Purkinje cell (primary cell): Measurements from ENCODE around the gene TOR1B. TPM values are rescaled to one million over a fixed set of nuclear protein-coding genes. Genes with fewer than 3 reads are reported as not detected.

Source experiments
- polyA plus RNA-seq: library from polyadenylated mRNA; unstranded; fragments of >200 nt; fragmentation: Nextera tagmentation; gene quantifications from 2 replicates; pipeline ENCODE4 v1.2.1, GENCODE V29; 2014

TOR1B gene, protein sequence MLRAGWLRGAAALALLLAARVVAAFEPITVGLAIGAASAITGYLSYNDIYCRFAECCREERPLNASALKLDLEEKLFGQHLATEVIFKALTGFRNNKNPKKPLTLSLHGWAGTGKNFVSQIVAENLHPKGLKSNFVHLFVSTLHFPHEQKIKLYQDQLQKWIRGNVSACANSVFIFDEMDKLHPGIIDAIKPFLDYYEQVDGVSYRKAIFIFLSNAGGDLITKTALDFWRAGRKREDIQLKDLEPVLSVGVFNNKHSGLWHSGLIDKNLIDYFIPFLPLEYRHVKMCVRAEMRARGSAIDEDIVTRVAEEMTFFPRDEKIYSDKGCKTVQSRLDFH
- 4.2 and 4.7 TPM in 2 replicates for polyA plus RNA-seq

DNA sequence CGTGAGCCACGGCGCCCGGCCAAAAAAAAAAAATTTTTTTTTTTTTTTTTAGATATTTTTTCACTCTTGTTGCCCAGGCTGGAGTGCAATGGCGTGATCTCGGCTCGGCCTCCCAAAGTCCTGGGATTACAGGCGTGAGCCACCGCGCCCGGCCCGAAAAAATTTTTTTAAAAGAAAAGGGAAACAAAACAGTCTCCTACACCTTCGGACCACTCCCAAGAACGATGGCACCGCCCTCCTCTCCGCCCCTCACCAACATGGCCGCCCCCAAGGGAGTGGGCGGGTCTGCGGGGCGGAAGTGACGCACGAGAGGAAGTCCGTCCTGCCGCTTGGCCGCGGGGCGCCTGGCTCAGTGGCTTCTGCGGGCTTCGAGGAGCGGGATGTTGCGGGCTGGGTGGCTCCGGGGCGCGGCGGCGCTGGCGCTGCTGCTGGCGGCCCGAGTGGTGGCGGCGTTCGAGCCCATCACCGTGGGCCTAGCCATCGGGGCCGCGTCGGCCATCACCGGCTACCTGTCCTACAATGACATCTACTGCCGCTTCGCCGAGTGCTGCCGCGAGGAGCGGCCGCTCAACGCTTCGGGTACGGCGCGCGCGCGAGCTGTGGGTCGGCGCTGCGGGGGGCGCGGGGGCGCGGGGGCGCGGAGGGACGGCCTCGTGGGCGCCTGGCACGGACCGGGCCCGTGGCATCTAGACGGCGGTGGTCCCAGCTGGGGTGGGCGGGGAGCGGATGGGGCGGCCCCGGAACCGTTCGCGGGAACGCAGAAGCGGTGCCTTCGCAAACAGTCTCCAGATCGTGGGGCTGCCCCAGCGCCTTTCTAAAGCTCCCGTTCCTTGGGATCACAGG lies at the start of gene TOR1B:
TSS of gene TOR1B (plus strand) at position 352 of the 843 bp plus-strand sequence. CDS start at position 381, 29 bp downstream.

DNA sequence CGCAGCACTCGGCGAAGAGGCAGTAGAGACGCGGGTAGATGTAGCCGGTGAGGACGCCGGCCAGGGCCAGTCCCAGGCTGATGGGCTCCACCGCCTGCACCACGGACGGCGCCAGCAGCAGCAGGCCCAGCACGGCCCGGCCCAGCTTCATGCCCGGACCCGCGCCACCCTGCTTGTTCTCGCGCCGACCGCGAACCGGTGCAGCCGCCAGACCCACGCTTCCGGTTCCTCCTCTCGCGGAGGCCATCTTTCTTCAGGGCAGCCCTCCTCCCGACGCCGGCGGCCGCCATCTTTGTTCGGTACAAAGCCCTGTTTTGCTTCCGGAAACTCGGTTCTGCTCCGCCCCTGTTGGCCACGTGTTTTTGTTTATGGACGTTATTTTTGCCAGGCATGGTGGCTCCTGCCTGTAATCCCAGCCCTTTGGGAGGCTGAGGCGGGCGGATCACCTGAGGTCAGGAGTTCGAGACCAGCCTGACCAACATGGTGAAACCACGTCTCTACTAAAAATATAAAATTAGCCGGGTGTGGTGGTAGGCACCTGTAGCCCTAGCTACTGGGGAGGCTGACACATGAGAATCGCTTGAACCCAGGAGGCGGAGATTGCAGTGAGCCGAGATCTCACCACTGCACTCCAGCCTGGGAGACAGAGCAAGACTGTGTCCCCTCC lies 21.1 kb downstream of the TOR1B start, which contains the start of gene TOR1A:
TSS of gene TOR1A (minus strand) at position 202 of the 667 bp plus-strand sequence. CDS start at position 151, 51 bp downstream.

DNA sequence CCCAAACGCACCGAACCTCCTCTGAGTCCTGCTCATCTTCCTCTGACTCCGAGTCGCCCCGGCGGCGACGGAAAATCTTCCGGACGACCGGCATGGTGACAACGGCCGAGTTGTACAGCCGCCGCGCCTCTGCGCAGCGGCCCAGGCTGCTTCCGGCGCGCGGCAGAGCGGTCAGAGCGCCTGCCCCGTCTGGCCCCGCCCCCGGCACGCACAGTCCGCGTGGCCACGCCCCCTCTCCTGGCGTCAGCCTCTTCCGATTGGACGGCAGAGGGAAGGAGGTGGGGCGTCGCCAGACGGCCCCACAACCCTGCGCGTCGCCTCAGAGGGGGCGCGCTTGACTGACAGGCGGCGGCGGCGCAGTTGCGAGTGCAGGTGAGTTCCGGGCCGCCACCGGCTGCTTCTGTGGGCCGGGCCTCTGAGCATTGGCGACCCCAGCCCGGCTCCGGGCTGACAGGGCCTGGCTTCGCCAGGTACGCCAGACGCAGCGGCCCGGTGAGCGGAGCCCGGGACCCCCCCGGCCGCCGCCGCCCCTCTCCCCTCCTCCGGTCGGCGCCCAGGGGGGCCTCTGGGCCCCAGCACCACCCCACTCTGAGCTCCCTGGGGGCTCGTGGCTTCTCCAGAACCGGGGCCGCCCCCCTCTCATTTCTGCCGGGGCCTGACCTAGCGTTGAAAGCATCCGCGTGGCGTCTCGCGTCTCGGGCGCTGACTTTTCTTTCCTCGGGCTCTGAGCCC lies 32.3 kb downstream of the TOR1B start, which contains the start of the genes C9orf78 and USP20:
TSS of gene C9orf78 (minus strand) at position 148 of the 732 bp plus-strand sequence. CDS start at position 94, 54 bp downstream.
TSS of gene USP20 (plus strand) at position 331 of the 732 bp plus-strand sequence. CDS start 17,098 bp downstream, outside the sequence.

Other genes starting within 250 kb of the TOR1B start
- not detected in 2 replicates for gene C9orf50, start 182.1 kb upstream of the TOR1B start, polyA plus RNA-seq
- 17.2 and 34.2 TPM in 2 replicates for gene NTMT1, start 177.0 kb upstream of the TOR1B start, polyA plus RNA-seq
- 4.1 and 8.5 TPM in 2 replicates for gene ASB6, start 161.0 kb upstream of the TOR1B start, polyA plus RNA-seq
- gene PRRX2, start 137.5 kb upstream of the TOR1B start, polyA plus RNA-seq = not detected in 2 replicates
- not detected in 2 replicates for gene PTGES, start 50.1 kb upstream of the TOR1B start, polyA plus RNA-seq
- gene TOR1A, start 21.0 kb downstream of the TOR1B start, polyA plus RNA-seq = 21.4 and 31.2 TPM in 2 replicates
- 70.4 and 116 TPM in 2 replicates for gene C9orf78, start 32.1 kb downstream of the TOR1B start, polyA plus RNA-seq
- 2.5 and 4.3 TPM in 2 replicates for gene USP20, start 32.3 kb downstream of the TOR1B start, polyA plus RNA-seq
- 8.2 and 19.6 TPM in 2 replicates for gene FNBP1, start 240.0 kb downstream of the TOR1B start, polyA plus RNA-seq